ENCODE results near the gene ZNF638.
A peak's percentile ranks its signal among the peaks of the same experiment; 100 is the strongest.
"Not testable (repeated sequence)": the region's sequence is repeated elsewhere in the genome, so short reads cannot be mapped to it uniquely, and the experiment has no call there.

Gene ZNF638, protein sequence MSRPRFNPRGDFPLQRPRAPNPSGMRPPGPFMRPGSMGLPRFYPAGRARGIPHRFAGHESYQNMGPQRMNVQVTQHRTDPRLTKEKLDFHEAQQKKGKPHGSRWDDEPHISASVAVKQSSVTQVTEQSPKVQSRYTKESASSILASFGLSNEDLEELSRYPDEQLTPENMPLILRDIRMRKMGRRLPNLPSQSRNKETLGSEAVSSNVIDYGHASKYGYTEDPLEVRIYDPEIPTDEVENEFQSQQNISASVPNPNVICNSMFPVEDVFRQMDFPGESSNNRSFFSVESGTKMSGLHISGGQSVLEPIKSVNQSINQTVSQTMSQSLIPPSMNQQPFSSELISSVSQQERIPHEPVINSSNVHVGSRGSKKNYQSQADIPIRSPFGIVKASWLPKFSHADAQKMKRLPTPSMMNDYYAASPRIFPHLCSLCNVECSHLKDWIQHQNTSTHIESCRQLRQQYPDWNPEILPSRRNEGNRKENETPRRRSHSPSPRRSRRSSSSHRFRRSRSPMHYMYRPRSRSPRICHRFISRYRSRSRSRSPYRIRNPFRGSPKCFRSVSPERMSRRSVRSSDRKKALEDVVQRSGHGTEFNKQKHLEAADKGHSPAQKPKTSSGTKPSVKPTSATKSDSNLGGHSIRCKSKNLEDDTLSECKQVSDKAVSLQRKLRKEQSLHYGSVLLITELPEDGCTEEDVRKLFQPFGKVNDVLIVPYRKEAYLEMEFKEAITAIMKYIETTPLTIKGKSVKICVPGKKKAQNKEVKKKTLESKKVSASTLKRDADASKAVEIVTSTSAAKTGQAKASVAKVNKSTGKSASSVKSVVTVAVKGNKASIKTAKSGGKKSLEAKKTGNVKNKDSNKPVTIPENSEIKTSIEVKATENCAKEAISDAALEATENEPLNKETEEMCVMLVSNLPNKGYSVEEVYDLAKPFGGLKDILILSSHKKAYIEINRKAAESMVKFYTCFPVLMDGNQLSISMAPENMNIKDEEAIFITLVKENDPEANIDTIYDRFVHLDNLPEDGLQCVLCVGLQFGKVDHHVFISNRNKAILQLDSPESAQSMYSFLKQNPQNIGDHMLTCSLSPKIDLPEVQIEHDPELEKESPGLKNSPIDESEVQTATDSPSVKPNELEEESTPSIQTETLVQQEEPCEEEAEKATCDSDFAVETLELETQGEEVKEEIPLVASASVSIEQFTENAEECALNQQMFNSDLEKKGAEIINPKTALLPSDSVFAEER (N-terminal part only)

GRCh38 chr2:71331581-71332434, at the start of gene ZNF638:
ZNF638 (plus strand) TSS chr2:71331782; CDS start chr2:71348955, 17,173 bp downstream.
- DNase-seq = peak; percentile 92

DNA sequence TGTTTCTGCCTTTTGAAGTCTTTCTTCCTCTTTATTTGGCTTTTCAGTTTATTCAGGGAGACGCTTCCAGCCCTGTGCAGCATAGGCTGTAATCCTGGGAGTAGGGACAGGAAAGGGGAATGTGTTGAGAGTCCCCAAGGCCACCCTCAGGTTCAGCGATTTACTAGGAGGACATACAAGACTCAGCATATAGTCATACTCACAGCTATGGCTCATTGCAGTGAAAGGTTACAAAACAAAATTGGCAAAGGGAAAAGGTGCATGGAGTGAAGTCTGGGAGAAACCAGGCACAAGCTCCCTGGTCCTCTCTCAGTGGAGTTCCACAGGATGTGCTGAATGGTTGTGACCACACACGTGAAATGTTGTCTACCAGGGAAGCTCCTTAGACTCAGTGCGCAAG, 49.6 kb upstream of the ZNF638 start:
- DNase-seq = no peak

GRCh38 chr2:71282493-71282892, 49.1 kb upstream of the ZNF638 start:
- no peak for DNase-seq

DNA sequence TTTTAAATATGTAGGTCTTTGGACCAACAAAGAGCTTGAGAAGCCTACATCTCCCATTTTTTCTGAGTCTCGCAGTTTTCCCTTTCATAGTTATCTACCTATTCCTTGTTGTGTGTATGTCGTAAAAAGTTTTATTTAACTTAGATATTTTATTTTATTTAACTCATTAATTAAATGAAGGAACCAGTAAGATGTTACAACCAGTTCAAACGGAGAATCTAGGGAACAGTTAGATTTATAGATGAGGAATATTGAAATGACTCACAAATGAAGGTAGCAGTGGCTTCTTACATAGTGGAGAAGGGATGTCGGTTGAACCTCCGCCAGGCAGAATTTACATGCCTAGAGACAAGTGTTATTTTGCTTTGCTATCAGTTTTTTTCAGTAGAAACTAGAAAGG, 48.5 kb upstream of the ZNF638 start:
- DNase-seq = no peak

- no peak for DNase-seq
These were observed 45.9 kb upstream of the ZNF638 start for GRCh38 chr2:71285706-71286105.

DNA sequence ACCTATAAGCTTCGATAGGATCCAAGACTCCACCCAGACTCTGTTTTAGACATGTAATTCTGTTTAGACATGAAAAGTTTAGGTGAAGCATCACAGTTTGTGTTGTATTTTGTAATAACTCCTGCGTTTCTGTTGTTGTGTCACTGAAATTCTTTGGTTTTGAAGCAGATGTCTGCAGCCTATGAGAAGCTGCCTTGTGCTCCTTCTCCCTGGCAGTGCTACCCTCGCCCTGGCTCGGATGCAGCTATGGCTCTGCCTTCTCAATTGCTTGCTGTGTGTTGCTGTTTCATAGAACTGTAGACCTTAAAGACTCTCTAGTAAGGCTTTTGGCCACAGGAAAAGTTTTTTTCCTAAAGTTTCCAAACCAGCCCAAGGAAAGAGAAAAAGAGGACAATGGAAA, 40.2 kb upstream of the ZNF638 start:
- DNase-seq = no peak

GRCh38 chr2:71292159-71292558, 39.4 kb upstream of the ZNF638 start:
- DNase-seq = no peak

DNA sequence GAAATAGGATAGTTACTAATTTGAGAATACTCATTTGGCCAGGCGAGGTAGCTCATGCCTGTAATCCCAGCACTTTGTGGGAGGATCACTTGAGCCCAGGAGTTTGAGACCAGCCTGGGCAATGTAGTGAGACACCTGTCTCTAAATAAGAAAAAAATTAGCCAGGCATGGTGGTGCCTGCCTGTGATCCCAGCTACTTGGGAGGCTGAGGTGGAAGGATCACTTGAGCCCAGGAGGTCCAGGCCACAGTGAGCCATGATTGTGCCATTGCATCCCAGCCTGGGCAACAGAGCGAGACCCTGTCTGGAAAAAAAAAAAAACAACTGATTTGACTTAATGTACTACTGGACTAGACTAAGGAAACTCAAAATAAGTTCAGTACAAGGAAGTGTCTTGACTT, 32.7 kb upstream of the ZNF638 start:
- DNase-seq = no peak

GRCh38 chr2:71299507-71299906, 32.1 kb upstream of the ZNF638 start:
- DNase-seq = no peak

DNA sequence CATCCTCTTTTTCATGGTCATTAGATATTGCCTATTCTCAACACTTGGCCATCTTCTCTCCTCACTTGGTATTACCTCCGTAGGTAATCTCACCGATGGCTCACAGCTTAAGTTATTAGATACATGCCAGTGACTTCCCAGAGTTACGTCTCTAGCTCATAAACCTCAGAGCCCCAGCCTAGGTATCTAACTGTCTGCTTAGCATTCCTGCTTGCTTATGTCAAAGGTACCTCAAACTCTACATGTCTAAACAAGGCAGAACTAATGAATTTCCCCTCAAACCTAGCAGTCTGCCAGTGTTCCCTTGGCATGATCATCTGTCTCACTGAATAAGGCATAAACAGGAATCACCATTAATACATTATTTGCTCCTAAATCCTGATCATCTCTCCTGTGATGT, 27.7 kb upstream of the ZNF638 start:
- no peak for DNase-seq

GRCh38 chr2:71306762-71307161, 24.8 kb upstream of the ZNF638 start:
- no peak for DNase-seq

DNA sequence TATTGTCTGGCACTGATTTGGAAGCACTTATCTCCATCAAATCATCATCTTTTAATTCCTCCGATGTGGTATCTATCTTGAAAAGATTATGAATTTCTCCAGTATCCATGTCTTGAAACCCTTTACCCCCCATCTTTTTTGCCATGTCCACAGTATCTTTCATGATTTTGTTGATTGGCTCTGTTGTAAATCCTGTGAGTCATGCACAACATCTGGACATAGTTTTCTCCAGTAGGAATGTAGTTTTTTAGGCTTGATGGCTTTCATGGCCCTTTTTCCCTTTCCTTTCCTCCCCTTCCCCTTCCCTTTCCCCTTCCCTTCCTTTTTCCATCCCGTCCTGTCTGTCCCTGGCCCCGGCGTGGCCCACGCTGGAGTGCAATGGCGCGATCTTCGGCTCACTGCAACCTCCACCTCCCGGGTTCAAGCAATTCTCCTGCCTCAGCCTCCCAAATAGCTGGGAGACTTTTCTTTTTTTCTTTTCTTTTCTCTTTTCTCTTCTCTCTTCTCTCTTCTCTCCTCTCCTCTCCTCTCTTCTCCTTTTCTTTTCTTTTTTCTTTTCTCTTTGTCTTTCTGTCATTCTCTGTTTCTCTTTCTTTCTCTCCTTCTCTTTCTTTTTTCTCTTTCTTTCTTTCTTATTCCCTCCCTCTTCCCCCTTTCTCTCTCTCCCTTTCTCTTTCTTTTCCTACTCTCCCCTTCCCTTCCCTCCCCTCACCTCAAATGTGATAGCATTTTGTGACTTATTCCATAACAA, 18.4 kb upstream of the ZNF638 start:
- no peak for DNase-seq

GRCh38 chr2:71317060-71317459, 14.5 kb upstream of the ZNF638 start:
- DNase-seq = no peak

DNA sequence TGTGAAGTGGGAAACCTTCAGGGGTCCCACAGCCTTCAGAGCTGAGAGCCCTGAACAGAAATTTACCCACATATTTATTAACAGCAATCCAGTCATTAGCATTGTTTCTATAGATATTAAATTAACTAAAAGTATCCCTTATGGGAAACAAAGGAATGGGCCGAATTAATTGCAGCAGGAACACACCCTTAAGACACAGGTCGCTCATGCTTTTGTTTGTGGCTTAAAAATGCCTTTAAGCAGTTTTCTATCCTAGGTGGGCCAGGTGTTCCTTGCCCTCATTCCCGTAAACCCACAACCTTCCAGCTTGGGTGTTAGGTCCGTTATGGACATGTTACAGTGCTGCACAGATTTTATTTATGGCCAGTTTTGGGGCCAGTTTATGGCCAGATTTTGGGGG, 13.7 kb upstream of the ZNF638 start:
- DNase-seq = not testable (repeated sequence)

DNA sequence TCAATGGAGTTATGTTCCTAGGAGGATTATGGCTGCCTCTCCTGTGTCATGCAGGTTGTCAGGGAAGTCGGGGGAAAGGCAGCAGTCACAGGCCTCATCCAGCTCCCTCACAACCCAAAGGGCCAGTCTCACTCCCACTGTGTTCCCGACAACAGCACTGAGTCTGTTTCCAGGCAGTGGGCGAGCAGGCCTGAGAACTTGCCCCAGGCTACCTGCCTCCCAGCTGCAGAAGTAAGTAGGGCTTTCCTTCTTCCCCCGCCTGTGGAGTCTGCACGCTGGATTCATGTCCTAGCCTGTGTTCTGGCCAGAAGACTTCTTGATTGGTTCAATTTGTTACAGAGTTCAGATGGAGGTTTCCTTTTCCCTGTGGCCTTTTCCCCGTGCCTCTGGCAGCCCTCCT, 8.2 kb upstream of the ZNF638 start:
- DNase-seq = no peak

DNA sequence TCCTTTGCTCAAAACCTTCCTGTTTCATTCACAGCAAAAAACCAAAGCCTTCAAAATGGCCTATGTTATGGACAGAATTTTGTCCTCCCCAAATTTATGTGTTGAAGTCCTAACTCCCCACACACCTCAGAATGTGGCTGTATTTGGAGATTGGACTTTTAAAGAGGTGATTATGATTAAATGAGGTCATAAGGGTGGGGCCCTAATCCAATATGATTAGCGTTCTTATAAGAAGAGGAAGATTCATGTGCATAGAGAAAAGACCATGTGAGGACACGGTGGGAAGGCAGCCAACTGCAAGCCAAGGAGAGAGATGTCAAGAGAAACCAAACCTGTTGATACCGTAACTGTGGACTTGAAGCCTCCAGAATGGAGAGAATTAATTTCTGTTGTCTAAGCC, 4.6 kb upstream of the ZNF638 start:
- DNase-seq = no peak

GRCh38 chr2:71327916-71328315, 3.7 kb upstream of the ZNF638 start:
- no peak for DNase-seq

DNA sequence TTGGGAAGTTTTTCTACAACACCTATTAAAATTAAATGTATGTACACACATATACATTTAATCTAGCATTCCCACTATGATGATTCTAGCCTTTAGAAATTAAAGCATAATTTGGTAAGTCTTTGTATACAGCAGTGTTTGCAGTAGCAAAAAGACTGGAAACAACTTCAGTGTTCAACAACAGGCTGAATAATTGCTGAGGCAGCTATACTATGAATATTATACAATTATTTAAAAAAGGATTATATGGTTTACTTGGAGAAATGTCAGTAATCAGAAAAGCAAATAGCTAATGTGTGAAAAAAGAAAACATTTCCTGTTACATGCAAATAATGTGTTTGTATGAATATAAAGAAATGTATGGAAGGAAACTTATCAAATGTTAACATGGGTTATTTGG, 1.4 kb upstream of the ZNF638 start:
- DNase-seq = no peak

GRCh38 chr2:71330585-71331330, 824 bp upstream of the ZNF638 start:
- DNase-seq = no peak

GRCh38 chr2:71331331-71331580, 326 bp upstream of the ZNF638 start:
- peak in 1 of 2 experiments; percentile 20 for DNase-seq

- DNase-seq = no peak
These were observed 834 bp downstream of the ZNF638 start for GRCh38 chr2:71332435-71332796.

All from stimulated activated CD4-positive, alpha-beta T cell treated with anti-CD3 and anti-CD28 coated beads, Interleukin-4, amount 100 ng/mL, for 4 hours (primary cell).